Neutrophil (primary cell): ENCODE data around the gene PAPPA2.

Source experiments
- H3K27ac ChIP-seq: fragments of 200-600 bp; sonication (generic); 2 replicates; pipeline ENCODE4 v1.5.1; 2016; ENCODE audit warnings: mild to moderate bottlenecking, moderate library complexity
- H3K27me3 ChIP-seq: fragments of 200-600 bp; sonication (generic); 2 replicates; pipeline ENCODE4 v1.6.0; 2016; ENCODE audit warnings: mild to moderate bottlenecking
- H3K36me3 ChIP-seq: fragments of 200-600 bp; sonication (generic); 2 replicates; pipeline ENCODE4 v1.5.1; 2017
- H3K4me1 ChIP-seq, 2 experiments: fragments of 200-600 bp in 1 of 2; sonication (generic) in 1 of 2; 1 replicate in 1 of 2; 2 replicates in 1 of 2; pipeline versions ENCODE4 v1.5.1 to v1.6.1; 2013 to 2016; ENCODE audit warnings: low read depth in 1 of 2, low read length in 1 of 2, mild to moderate bottlenecking in 1 of 2, moderate library complexity in 1 of 2; ENCODE audit not compliant: control insufficient read depth in 1 of 2, insufficient read depth in 1 of 2
- H3K4me3 ChIP-seq, 2 experiments: fragments of 200-600 bp in 1 of 2; sonication (generic) in 1 of 2; 1 replicate in 1 of 2; 2 replicates in 1 of 2; pipeline ENCODE4 v1.5.1; 2013 to 2016; ENCODE audit warnings: low read depth in 1 of 2, low read length in 1 of 2, mild to moderate bottlenecking in 1 of 2, moderate library complexity in 1 of 2
- H3K9me3 ChIP-seq: fragments of 200-600 bp; sonication (generic); 2 replicates; pipeline ENCODE4 v1.5.1; 2016
- CTCF ChIP-seq: fragments of 200-600 bp; sonication (generic); IDR thresholded peaks from 2 replicates; pipeline ENCODE4 v1.5.1; 2016; ENCODE audit warnings: antibody characterized with exemption

The PAPPA2 gene

GRCh38 chr1:176479971-176480370, 17.0 kb downstream of the PAPPA2 start:
- Histone ChIP-seq H3K9me3 (no peaks in the 10 kb centered on the region), H3K4me3 (no peak overlapping the region), H3K4me1 (no peaks in the 10 kb centered on the region), H3K27me3 (no peaks in the 10 kb centered on the region), H3K36me3 (no peaks in the 10 kb centered on the region), H3K27ac (no peak overlapping the region)
- no peak for TF ChIP-seq CTCF

GRCh38 chr1:176480750-176481149, 17.8 kb downstream of the PAPPA2 start:
- no peaks in the 10 kb centered on the region for H3K9me3 ChIP-seq
- H3K4me1 ChIP-seq, result no peaks in the 10 kb centered on the region
- H3K36me3 ChIP-seq, result no peaks in the 10 kb centered on the region
- TF ChIP-seq CTCF, result no peak
- no peaks in the 10 kb centered on the region for H3K27me3 ChIP-seq
- H3K27ac ChIP-seq, result no peak overlapping the region
- H3K4me3 ChIP-seq, result no peak overlapping the region

GRCh38 chr1:176485083-176485482, 22.1 kb downstream of the PAPPA2 start:
- no peaks in the 10 kb centered on the region for H3K9me3 ChIP-seq
- no peaks in the 10 kb centered on the region for H3K4me1 ChIP-seq
- no peak overlapping the region for H3K4me3 ChIP-seq
- no peaks in the 10 kb centered on the region for H3K27me3 ChIP-seq
- H3K36me3 ChIP-seq, result no peaks in the 10 kb centered on the region
- H3K27ac ChIP-seq, result no peak overlapping the region
- TF ChIP-seq CTCF, result no peak

- Histone ChIP-seq H3K4me1 (no peaks in the 10 kb centered on the region), H3K36me3 (no peaks in the 10 kb centered on the region), H3K27me3 (no peaks in the 10 kb centered on the region), H3K9me3 (no peaks in the 10 kb centered on the region), H3K27ac (no peak overlapping the region), H3K4me3 (no peak overlapping the region)
- TF ChIP-seq CTCF, result no peak
Observed at GRCh38 chr1:176494436-176494835, 31.5 kb downstream of the PAPPA2 start.

GRCh38 chr1:176499671-176500070, 36.7 kb downstream of the PAPPA2 start:
- no peak overlapping the region for H3K4me3 ChIP-seq
- H3K27ac ChIP-seq, result no peak overlapping the region
- no peaks in the 10 kb centered on the region for H3K9me3 ChIP-seq
- no peak for TF ChIP-seq CTCF
- no peaks in the 10 kb centered on the region for H3K36me3 ChIP-seq
- H3K27me3 ChIP-seq, result no peaks in the 10 kb centered on the region
- H3K4me1 ChIP-seq, result no peaks in the 10 kb centered on the region

GRCh38 chr1:176501599-176501998, 38.6 kb downstream of the PAPPA2 start:
- no peaks in the 10 kb centered on the region for H3K4me1 ChIP-seq
- H3K36me3 ChIP-seq, result no peaks in the 10 kb centered on the region
- no peak overlapping the region for H3K27ac ChIP-seq
- no peak for TF ChIP-seq CTCF
- no peaks in the 10 kb centered on the region for H3K27me3 ChIP-seq
- no peaks in the 10 kb centered on the region for H3K9me3 ChIP-seq
- H3K4me3 ChIP-seq, result no peak overlapping the region
